Endometrium (tissue), 2 donors: ENCODE measurements around the gene STRA6.

Experiments used
- FAIRE-seq: peaks from 2 replicates; lab custom pipeline; 2012; peaks lifted over from hg19 to GRCh38; lab: Jason Lieb, UNC
- donor health status: control.
- donor health status: control.

The STRA6 gene

DNA sequence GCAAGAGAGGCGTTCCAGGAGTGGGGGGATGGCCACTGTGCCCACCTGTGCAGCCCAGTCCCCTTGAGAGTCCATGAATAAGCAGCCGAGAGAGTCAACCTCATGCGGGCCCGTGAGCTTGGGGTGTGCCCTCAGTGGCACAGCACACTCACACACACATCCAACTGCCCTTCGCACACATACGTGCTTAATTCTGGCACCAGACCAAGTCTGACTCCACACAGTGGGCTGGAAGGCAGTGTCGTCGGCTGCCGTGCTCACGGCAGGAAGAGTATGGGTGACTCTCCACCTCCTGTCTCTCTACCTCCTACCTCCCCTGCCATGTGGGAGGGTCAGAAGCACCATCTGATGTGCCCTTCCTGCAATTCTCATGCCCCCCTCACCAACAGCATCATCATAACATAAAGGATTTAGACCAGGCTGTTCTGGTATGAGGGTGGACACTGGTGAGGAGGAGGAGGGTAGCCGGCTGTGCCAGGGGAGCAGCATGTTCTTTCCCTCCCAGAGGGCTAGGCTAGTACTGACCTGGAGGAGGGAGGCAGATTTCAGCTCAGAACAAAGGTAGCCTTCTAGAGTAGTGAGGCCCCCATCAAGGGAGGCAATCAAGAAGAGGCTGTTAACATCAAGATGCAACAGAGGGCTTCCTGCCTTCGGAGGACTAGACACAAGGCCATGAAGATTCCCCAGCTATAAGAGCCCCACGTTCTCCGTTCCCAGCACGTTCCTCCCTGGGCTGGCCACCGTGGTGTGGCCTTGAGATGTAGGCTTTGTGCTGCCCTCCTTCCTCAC is 5.3 kb upstream of the STRA6 start:
- FAIRE-seq = no peak

DNA sequence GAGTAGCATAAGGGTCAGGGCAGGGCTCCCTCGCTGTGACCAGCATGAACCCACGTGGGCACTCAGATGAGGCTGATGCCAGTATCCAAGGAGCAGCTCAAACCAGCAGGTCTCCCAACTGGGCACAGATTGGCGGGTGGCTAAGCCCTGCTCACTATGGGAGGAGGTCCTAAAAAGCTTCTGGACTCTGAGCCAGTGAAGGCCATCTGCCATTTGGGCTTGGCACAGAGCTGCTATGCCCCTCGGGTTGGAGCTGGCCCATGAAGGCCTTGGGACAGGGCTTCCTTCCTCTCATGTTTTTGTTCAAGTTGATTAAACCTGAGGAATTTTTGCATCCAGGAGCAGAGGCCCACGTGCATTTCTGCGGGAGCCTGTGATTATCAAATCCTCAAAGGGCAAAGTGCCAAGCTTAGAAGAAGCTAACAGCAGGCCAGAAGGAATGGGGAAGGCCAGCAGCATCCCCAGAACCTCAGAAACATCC is 4.3 kb upstream of the STRA6 start:
- FAIRE-seq = no peak

DNA sequence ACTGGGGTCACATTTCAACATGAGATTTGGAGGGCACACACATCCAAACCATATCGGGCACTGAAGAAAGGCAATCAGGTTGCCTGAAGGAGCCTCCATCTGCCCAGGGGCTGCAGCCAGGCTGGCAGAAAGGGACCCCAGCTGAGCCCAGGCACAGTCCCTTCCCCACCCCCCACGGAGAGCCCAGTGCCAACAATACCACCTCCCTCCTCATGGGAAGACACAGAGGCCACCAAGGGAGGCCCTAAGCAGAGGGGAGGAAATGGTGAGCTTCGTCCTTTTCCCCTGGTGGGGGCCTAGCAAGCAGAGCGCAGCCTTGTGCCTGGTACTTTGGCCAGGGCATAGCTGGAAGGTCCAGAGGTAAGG is 3.0 kb upstream of the STRA6 start:
- no peak for FAIRE-seq

DNA sequence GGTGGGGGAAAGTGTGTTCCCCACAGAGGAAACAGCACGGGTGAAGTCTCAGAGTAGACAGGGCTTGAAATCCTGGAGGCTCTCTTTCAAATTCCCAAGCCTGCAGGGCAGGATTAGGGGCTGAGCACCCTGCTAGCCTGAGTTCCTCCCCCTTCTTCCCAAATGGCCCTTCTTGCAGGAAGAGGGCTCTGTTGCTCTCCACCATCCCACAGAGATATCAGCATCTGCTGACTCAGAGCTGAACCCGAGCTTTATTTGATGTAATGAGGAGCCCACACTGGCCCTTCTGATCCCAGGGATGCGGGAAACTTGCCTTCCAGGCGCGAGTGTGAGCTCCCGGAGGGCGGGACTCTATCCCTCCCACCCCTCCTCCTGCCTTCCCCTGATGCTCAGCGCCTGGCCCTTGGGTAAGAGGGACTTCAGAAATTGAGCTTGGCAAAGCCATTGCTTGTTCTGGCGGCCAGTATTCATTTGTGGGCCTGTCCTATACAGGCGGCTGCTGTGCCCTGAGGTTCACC is 1.4 kb upstream of the STRA6 start:
- FAIRE-seq = no peak

DNA sequence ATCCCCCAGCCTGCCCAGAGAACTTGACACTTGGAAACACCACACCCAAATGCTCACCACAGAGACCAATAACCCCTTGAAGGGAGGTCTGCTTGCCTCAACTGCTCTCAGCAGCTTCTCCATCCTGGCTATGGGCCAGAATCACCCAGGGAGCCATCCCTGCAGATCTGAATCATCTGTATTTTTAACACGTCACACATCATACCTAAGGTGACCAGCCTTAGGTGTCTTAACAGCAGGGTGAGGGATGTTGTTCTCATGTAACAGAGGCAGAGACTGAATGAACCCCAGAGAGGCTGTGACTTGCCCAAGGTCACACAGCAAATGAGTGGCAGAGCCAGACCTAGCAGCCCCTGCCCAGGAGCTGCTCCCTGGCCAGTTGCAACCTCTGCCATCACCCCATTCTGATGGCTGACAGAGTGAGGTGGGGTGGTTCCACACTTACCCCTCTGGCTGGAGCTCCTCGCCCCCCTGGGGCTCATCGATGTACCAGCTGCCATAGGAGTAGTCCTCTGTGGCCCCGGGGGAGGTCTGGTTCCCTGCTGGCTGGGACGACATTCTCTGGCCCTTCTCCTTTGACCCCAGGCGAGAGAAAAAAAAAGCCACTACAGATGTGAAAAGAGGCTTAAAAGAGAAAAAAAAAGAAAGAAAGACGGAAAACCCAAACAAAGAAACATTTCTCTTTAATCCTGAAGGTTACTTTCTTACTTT is 722 bp downstream of the STRA6 start:
- peak; percentile 21 for FAIRE-seq

DNA sequence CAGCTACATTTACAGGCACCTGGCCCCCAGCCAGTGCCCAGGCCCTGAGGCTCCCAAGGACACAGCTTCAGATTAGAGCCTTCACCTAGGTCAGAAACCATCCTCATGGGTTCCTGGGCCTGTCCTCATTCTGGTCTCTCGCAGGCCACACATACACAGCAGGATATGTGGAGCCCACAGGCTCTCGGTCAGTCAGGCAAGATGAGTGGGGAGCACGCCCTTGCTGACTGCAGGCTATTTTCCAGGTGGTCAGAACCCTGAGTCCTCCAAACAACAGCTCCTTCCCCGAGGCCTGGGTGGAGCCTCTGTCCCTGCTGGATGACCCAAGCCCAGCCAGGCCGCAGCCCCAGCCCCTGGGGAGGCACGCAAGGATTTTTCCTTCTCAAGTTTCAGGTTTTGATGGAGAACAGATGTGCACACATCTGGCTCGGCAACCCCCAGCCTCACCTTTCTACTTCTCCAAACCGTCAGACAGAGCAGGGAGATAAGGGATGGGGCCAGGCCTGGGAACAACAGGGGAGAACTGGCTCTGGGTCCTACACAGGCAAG is 1.6 kb downstream of the STRA6 start:
- peak; percentile 86 for FAIRE-seq

DNA sequence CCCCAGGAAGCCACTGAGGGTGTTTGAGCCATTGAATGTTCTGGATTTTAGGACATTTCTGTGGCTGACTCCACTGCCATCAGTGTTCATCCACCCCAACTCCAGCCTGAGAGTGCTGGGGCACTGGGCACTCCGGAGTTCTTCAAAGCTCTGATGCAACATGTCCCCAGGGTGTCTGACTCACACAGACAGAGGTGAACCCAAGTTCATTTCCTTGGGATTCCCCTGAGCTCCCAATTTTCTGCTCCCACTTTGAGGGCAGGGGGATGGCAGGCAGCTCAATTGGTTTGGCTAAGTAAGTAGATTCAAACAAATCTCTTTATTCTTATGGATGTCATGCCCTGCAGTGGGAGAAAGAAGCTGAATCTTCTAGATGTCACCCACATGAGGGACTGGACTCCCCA is 2.2 kb downstream of the STRA6 start:
- FAIRE-seq = no peak

DNA sequence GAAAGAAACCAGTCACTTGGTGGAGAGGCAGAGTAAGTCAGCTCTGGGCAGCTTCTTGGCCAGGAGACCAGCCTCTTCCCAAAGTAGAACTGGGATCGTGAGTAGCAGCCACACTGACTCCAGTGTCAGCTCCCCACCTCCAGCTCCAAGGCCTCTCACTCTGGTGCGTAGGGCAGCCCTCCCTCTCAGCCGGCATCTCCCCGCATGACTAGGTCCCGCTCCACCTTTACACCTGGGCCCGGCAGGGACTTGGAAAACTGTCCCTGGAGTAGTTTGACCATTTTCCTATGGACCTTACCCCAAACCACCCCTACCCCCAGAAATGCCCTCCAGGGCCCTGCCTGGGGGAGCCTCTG is 3.3 kb downstream of the STRA6 start:
- no peak for FAIRE-seq

DNA sequence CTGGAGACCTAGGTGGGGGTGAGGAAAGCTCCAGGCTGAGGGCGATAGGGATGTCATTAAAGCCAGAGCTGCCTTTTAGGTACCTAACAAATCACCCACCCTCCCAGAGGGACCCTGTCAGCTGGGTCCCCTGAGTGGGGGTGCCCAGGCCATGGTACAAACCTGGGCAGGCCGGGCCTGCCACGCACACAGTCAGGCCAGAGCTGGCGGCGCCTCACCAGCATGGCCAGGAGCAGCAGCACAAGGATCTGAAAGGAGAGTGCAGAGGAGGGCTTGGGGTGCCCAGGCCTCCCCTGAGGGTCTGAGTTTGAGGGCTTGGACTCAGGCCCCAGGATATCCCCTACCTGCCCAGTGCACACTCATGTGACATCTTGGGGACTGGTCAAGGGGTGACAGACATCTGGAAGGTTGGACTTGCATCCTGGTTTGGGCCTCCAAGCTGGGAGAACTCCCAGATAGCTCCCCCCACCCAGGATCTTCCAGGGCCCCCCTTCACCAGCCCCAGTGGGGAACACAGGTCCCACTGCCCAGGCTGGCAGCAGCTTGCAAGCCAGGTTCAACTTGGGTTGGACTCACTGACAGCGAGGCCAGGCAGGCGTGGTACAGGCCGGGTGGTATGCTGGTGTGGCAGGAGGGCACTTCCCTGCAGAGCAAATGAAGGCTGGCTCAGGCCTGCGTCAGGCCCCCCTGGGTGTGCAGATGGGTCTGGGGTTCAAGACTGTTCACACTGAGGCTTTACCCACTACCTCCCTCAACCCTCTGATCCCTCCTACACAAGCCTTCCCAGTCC is 5.2 kb downstream of the STRA6 start:
- no peak for FAIRE-seq

DNA sequence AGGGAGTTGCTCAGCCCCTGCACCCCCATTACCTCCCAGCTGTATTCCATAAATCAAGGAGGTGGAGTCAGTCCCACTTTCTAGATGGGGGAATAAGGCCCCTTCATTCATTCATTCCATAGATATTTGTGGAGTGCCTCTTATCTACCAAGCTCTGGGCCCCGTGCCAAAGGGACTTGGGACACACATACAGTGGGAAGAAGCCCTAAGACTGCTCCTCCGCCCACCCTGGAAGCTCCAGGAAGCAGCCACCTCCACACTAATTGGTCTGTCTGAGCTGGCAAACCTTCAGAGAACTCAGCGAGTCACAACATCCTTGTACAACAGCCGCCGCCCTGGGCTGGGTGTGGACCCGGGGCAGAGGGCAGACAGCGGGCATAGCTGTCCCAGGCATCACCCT is 6.4 kb downstream of the STRA6 start:
- no peak for FAIRE-seq

DNA sequence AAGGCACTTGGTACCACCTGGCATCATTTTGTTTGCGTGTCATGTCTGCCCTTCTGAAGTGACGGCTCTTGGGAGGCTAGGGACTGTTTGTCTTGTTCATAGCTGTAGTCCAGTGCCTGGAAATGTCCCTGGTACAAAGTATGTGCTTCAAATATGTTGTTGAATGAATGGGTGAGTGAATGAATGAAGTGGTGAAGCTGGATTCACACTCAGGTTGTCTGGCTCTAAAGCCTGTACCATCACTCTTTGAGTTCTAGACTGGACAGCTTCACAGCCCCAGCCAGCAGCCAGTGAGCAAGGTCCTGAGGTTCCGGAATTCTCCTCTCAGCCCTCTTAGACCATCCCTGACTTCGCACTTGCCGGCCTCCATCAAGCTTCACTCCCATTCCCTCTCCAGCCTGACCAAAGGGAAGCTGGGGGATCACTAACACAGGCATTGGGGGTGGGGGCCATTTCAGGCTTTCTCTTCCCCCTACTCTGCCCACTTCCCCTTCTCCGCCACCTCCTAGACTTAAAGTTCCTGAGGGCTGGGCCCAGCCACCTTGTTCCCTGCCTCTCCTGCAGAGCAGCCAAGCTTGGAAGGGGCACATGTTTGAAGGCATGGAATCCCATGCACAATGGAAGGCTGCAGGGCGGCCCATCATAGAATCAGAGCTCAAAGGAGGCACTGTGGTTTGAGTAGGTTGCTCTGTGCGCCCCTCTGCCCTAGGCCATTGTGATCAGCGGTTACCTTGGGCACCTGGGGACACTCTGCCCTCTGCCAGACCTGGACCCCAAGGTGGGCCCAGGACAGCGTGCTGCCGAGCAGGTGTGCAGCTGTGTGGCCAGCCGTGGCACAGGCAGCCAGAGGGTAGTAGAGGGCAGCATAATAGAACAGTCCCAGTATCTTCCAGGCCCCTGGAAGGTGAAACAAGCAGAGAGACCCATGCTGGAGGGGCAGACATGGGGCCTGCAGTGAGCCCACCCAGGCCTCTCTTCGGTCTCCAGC is 7.7 kb downstream of the STRA6 start:
- no peak for FAIRE-seq

DNA sequence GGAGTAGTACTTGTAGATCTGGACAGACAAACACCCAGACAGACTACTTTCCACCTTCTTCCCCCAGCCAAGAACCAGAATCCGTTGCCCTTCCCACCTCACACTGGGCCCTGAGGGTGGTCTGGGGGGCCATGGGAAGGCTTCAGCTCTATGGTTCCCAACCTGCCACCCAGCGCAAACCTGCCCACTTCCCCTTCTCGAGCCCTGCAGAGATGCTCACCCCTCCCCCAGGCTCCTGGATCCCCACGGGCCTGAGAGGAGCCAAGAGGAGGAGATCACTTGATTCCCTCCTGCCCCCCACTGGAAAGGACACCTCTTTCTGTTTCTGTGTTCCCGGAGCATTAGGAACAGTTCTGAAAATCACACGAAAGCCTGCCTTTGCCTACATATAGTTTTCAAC is 8.7 kb downstream of the STRA6 start:
- FAIRE-seq = no peak

DNA sequence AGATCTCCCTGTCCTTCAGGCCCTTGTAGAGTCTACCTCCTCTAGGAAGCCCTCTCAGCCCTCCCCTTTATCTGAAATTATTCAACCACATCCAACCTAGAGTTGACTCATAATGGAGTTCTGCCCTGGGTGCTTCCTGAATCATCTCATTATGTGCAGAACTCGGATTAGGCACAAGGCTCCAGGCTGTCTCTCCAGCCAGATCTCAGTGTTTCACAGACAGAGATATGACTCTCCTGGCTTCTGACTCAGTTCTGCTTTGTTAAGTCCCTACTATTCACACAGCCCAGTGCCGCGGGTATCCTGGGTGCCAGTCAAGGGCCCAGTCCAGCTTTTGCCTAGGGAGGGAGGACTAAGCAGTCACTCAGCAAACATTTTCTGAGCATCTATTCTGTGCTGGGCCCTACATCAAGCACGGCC is 9.3 kb downstream of the STRA6 start:
- FAIRE-seq = no peak

DNA sequence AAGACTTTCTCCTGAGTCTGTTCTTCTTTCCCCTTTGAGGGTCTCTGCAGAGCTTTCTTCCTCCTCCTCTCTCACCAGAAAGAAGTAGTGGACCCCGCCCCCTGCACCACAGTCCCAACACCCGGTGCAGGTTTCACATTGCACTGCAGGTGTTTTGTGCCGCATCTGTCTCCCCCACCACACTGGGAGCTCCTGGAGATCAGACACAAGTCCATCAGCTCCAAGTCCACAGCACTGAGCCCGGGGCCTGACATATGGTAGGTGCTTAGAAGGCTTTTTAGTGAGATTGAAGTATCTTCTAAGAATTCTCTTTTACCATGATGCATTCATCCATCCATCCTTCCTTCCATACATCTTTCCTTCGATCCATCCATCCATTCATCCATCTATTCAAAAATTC is 9.8 kb downstream of the STRA6 start:
- no peak for FAIRE-seq

DNA sequence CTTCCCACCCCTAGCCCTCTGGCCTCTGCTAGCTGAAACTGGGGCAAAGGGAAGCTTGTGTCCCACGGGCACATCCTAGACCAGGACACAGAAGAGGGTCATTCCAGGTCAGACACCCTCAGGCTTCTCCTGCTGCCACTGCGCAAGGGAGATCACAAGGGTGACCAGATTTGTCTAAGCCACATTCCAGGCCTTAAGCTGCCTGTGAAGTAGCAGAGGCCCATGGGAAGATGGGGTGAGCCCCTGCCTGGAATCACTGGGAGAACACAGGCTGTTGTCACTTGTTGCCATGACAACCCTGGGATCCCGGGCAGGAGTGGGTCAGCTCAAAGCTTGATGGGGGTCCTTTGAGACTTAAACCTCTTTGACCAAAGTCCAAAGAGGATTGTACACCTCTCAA is 10.8 kb downstream of the STRA6 start:
- FAIRE-seq = no peak

DNA sequence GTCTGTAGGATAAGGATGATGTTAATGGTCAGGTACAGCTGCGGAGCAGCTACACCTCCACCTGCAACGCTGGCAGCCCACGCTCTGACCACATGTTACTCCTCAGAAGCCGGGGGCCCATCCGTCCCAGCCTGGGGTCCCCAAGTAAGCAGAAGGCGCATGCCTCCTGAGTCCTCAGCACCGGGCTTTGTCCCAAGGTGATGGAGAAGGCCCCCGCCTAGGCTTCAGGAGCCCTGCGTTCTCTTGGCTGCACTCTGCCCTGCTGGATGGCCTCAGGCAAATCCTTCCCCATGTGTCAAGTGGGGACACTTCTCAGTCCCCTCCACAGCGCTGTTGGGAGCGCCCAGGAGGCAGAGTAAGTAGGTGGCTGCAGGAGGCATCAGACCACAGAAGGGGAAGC is 14.4 kb downstream of the STRA6 start:
- FAIRE-seq = no peak

DNA sequence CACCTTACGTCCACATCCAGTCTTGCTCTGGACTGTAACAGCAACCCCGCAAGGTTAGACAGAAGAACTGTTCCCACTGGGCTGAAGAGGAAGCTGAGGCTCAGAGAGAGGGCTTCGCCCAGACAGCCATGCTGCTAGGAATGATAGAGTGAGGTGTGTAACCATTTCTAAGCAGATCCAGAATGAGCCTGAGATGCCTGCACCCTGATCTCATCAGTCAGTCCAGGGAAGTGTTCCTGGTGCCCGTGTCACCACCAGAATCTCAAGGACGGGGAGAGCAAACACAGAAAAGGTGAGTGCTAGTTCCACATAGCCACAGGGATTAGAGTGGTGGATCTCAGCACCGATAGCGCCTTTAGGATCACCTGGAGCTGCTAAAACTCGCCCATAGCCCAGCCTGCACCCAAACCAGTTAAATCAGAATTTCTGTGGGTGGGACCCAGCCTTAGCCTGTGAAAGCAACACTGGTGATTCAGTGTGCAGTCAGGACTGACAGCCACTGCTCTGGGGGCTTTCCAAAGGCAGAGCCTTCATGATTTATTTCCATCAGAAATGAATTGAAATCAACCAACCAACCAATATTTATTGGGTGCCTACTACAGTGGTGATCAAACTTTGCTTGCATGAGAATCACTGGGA is 16.8 kb downstream of the STRA6 start:
- FAIRE-seq = no peak

DNA sequence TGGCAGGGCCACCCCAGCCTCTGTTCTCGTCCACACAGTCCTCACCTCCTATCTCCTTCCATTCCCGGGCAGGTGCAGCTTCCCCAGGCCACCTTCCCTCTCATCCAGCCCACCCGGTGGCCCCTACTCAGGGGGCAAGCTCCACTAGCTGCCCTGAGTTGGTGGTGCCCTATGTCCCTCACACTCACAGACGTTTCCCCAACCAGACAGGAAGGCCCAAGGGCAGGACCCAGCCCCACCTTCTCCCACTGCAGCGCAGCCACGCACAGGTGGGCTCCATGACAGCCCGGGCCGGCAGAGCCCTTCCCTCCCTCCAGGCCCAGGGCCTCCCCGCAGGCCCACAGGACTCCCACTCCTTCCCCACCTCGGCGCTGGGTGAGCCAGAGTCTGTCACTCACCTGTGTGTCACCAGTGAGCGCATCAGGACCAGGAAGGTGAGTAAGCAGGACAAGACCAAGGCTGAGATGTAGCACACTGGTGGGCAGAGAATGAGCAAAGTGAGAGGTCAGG is 17.9 kb downstream of the STRA6 start:
- no peak for FAIRE-seq

DNA sequence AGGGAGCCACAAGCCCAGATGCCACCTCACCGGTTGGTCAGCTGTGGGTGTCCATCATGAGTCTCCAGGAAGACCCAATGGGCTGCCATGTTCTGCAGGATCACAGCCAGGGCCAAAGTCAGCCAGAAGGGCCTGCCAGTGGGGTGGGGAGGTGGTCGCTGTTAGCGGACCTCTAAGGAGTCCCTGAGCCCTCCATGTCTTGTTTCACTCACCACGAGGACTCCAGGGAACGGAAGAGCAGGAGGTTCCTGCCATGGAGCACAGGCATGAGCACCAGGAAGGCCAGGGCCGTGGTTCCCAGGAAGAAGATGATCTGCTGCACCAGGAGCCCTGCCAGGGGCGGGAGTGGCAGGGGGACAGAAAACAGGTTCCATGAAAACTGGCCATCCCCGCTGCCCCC is 20.5 kb downstream of the STRA6 start:
- FAIRE-seq = no peak

DNA sequence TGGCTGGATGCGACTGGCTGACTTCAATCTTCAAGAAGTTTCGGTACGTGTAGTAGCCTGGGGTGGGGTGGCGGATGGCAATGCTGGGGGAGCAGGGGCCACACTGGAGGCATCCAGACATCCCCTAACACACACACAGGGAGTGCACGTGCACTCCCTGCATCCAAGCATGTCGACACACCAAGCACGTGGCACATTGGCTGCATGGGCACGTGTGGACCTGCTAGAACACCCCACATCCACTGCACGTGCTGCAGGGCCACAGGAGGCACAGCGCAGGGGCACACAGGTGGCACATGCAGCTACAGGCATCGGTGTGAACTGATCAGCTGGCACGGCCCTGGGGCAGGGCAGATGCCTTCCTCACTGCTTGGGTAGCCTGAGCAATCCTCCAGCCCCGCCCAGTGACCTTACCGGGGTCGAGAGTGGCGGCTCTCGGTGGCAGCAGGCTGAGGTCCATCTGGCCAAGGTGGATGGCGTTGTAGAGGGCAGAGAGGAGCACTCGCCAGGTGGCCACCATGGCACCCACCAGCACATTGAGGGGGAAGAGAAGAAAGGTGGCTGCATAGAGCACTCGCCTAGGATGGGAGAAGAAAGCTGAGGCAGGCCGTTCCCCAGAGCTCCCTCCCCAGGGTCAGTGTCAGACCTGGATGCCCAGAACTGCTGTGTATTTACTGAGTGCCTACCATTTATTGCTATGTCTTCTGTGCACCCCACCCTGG is 21.5 kb downstream of the STRA6 start:
- no peak for FAIRE-seq
